OCI-M1 (cell line): ENCODE measurements around the gene KIF26B.
A peak's percentile ranks its signal among the peaks of the same experiment; 100 is the strongest.

ENCODE experiments used
- DNase-seq: peaks from one replicate; lab custom pipeline; 2025; lab: John Stamatoyannopoulos, UW

KIF26B gene

DNA sequence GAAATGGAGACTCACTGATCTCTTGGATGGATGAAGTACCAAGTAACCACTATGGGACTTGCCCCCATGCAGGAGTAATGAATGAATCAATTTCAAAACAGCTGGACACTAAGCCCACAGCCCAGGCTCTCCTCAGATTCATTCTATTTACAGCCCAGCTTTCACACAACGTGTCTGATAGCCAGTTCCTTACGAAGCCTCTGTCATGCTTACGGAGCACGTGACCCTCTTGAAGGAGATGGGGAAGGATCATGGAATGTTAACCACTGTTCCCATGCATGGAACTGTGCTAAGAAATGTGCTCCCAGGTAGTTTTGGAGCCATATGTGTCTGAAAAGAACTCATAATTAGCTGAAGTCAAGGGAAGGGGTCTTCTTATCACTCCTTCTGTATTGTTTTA is 124.1 kb downstream of the KIF26B start:
- no peak for DNase-seq

DNA sequence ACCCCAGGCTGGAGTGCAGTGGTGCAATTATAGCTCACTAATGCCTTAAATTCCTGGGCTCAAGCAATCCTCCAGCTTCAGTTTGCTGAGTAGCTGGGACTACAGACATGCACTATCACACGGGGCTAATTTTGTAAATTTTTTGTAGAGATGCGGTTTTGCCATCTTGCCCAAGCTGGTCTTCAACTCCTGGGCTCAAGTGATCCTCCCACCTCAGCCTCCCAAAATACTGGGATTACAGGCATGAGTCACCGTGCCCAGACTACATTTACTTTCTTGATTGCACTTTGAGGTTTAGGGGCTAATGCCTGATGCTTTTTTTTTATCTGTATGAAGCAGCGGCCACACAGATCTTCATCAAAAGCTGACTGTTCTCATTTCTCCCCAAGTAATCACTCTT is 124.6 kb downstream of the KIF26B start:
- DNase-seq, result peak; percentile 21

GRCh38 chr1:245283001-245283400 is 128.2 kb downstream of the KIF26B start:
- DNase-seq, result no peak

- DNase-seq, result no peak
Observed at GRCh38 chr1:245285168-245285567, 130.4 kb downstream of the KIF26B start.

DNA sequence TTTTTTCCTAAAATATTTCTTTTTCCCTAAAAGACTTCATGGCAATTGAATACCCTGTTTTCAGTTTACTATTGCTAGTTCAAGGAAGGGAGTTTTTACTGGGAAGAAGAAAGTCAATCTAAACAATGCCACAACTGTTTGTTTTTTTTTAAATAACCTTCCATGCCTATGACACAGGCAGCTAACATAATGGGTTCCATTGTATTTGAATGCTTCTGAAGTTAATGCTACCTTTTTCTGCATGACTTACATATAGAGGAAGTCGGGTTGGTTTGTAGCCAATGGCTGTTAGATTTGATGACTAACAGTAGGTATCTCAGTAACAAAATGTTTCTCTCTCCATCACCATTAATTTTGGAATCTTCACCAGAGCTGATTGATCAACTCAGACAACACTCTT is 134.0 kb downstream of the KIF26B start:
- no peak for DNase-seq

DNA sequence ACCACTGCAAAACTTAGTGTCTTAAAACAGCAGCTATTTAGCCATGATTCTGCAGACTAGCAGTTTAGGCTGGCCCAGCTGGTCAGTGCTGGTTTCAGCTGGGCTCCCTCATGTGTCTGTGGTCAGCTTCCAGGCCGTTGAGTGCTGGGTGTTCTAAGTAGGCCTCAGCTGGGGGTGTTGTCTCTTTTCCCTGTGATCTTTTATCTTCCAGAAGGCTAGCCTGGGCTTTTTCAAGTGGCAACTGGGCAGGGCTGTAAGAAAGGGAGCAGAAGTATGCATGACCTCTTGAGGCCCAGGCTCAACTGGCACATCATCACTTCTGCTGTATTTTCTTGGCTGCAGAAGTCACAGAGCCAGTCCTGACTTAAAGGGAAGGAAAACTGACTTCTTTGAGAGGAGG is 136.1 kb downstream of the KIF26B start:
- DNase-seq, result no peak

GRCh38 chr1:245291351-245291750 is 136.6 kb downstream of the KIF26B start:
- no peak for DNase-seq

DNA sequence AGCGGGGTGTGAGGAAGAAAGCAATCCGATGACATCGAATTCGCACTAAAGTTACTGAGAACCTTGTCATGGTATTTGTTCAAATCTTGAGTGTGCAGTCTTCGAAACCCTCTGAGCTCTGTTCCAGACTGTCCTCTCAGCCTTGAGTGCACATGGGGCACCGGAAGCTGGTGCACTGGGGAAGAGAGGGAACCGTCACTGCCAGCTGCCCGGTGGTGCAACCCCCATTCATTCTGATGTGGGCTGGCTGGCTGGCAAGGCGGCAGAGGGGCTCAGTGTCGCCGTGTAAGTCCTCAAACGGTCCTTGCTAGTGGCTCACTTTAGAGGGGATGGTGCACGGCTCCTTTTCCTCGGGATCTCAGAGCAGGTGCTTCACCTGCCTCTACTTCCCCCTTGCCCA is 137.4 kb downstream of the KIF26B start:
- no peak for DNase-seq

DNA sequence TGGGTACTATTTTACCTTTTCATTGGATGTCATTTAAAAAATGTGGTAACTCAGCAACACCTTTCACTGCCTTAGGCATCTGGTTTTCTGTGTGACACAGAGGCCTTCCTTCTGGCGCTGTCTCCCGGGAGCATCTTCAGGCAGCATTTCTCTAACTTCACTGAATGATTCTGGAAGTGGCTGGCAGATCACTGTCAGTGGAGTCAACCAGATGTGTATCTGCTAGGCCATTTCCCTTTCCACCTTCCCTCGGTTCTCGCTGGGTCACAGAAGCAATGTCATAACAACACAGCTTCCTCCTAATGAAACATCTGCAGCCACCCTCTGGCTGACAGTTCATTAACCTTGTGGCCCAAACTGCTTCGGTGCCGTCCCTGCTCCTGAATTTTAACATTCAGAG is 137.8 kb downstream of the KIF26B start:
- DNase-seq, result no peak

DNA sequence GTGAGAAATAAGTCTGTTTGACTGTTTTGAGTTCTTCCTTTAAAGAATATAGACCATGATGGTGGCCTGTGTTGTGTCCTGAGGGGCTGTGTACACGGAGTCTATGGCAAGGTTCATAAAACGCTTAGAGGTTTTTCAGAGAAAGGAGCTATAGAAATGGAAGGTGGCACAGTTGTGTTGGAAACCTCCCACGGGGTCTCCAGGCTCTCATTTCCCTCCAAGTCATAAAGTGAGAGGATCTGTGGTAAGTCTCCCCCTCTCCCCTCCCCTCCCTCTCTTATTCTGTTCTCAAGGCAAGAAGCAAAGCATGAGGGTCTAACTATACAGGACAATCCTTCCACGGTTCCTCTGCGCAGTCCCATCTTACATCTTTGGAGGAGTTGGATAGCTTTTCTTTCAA is 139.2 kb downstream of the KIF26B start:
- no peak for DNase-seq

GRCh38 chr1:245298781-245299180 is 144.0 kb downstream of the KIF26B start:
- DNase-seq, result no peak

DNA sequence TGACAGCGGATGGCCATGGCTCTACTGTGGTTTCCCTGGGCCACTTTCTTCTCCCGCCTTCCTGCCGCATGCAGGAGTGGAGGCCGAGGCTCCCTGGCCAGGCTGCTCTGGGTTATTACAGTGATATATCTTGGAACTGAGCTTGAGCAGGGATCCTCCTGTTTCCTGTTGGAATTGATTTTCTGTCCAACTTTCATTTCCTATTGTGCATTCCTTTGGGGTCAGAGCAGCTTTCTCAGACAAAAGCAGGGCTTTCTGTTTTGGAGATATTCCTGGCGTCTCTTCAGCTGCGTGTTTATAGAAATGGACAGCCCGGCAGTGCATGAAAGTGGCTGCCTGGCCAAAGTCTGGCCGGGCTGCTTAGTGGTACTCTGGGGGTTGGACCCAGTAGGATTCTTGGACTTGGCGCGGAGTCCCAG is 146.4 kb downstream of the KIF26B start:
- DNase-seq, result no peak

DNA sequence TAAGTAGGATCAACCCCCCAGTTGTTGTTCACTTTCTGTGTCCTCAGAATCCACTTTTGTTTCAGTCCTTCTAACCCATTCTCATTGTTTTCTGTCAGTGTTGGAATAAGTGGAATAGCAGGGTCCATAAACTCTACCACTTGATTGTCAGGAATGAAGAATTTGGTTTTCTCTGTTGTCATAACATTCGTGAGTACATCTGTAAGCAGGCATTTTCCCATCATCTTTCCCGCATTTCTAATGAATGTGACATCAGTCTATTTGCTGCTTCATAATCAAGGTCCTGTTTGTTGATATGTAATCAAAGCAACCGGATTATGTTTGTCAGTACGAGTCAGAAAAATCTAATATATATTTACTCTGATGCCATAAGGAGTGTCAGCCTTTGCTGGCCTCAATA is 147.1 kb downstream of the KIF26B start:
- DNase-seq, result no peak

GRCh38 chr1:245304698-245305097 is 149.9 kb downstream of the KIF26B start:
- no peak for DNase-seq

- no peak for DNase-seq
Observed at GRCh38 chr1:245306020-245306419, 151.2 kb downstream of the KIF26B start.

DNA sequence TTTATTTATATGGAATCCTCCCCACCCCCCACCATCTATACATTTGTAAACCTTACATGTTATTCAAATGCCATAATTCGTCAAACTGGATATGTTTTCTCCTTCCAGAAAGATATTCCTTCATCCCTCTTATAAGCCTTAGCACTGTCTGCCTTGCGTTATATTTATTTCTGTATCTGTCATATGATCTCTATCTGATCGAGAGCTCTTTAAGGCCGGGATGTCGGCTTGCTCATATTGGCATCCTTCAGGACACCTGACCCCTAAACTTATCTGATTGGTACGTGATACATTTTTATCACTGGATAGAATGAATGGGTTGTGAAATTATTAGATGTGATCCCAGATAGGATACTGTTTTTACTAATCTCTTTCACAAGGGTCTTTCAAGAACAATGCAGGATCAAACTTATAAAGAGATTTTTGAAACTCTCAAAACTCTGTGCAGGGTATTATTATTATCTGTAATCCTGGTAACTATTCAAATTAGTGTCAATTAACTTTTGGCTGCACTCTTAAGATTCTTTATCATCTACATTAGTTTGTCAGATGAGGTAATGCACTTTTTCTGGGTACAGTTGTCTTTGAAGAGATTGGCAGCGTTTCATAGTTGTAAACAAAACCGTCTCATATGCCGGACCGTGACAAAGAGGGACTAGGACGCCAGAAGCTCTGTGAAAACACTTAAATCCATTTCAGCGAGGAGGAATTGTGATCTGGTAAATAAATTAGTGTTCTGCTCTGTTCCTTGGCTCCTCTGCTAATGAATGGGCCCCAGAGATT is 152.0 kb downstream of the KIF26B start:
- no peak for DNase-seq

DNA sequence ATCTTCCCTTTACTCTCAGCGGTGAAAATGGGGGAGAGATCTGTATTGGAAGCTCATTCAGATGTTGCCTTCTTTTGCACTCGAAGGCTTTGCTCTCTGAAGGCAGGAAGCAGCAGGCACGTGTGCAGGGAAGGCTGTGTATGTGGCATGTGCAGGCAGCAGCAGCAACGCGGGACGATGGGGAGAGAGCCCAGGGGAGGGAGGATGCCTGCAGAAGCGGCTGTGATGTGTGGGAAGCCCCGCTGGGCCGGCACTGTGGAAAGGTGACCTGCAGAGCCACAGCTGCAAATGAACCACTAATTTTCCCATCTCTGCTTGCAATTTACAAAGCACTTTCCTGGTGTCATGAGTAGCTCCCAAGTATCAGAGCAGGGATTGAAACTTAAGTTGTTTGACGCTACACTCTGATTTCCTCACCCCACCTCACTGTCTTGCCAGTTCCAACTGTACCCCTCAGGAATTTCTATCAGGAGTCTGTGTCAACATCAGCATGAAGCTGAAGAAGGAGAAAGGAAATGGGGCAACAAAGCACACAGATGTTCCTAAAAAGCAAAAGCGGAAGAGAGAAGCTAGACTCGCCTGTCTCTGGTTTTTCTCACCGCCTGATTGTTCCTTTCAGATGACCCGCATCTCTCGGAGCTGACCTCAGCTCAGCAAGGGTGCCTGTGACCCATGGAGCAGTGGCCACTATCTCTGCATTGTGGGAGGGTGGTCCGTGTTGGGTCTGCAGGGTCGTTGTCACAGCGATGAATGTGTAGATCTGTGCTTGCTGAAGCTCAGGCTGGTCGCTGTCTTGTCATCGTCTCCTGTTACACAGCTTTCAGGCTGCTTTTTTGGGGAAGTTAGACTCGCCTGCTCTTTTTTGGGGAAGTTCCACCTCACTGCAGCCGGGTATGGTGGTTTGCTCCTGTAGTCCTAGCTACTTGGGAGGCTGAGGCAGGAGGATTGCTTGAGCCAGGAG is 156.1 kb downstream of the KIF26B start:
- peak; percentile 80 for DNase-seq

GRCh38 chr1:245311887-245312536 is 157.2 kb downstream of the KIF26B start:
- no peak for DNase-seq

DNA sequence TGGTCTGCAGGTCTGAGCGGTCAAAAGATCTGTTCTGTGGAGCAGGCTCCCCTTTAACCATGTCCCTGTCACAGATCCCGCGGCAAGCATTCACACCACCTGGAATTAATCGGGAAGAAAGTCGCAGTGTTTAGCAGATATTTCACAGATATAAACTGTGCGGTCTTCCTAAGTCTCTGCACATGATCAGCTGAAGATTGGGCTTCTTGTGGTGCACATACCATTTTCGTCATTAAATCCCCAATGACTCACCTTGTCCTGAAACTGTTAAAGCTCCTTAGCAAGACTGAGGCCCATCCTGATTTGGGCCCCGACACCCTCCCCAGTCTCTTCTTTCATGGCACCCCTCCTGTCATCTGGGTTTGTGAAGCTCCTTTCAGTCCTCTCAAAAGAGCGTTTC is 158.8 kb downstream of the KIF26B start:
- no peak for DNase-seq

GRCh38 chr1:245316784-245317183 is 162.0 kb downstream of the KIF26B start:
- no peak for DNase-seq

GRCh38 chr1:245317217-245317616 is 162.4 kb downstream of the KIF26B start:
- no peak for DNase-seq

DNA sequence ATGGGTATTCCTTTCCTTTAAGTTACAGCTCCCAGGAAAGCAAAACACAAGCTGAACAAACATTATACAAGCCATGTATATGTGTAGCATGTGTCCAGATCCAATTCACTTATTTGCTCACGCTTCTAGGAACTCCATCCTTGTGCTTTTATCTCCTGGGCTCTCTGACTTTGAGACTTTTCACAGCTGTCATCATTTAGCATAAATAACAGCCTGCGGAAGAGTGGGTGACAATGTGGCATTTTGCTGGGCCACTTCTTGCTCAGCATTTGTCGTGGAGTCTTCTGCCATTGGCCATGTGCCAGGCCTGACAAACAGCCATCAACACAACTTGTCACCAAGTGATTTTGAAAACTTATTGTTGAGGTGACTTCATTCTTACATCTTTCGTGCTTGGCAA is 164.3 kb downstream of the KIF26B start:
- DNase-seq, result no peak

DNA sequence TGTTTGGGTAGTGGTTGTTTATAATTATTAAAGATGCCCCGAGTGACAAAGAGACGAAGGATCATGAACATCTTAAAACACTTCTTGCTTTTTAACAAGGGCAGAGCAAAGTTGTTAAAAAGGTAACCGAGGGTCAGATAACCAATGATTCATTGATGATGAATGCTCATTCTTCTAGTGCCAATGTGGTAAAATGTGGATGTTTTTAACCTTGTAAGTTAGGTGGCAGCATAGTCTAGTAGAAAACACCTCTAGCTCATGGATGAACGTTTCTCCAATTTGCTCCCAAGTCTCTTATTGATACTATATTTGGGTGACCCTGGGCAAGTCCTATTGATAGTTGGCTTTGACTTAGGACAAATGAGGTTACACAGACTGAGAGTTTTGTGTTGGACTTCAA is 167.9 kb downstream of the KIF26B start:
- peak; percentile 8 for DNase-seq
